RWPE2 (cell line): ENCODE data around the gene CSRNP3.

Experiments
- ATAC-seq: fragments of 200-7000 bp; cut with Tn5 transposase; 3 replicates; pipeline ENCODE4 v1.9.1; 2021; ENCODE audit warnings: low read depth
- DNase-seq: peaks from one replicate; pipeline ENCODE4 v3.0.0-alpha.2; 2020; ENCODE audit warnings: low spot score
- H3K27ac ChIP-seq: fragments of 450-650 bp; 2 replicates; pipeline ENCODE4 v1.5.1; 2017; ENCODE audit warnings: mild to moderate bottlenecking; ENCODE audit not compliant: poor library complexity, severe bottlenecking
- H3K27me3 ChIP-seq: fragments of 250-450 bp; sonication (Bioruptor Pico); 2 replicates; pipeline ENCODE4 v1.5.1; 2021; ENCODE audit warnings: mild to moderate bottlenecking, moderate library complexity; ENCODE audit not compliant: insufficient read depth, poor library complexity, severe bottlenecking
- H3K36me3 ChIP-seq: fragments of 250-450 bp; sonication (Bioruptor Pico); 2 replicates; pipeline ENCODE4 v1.5.1; 2020; ENCODE audit warnings: low read depth, mild to moderate bottlenecking, moderate library complexity
- H3K4me1 ChIP-seq: fragments of 250-450 bp; sonication (Bioruptor Pico); 2 replicates; pipeline ENCODE4 v1.5.1; 2021; ENCODE audit warnings: mild to moderate bottlenecking, moderate library complexity; ENCODE audit not compliant: insufficient read depth, poor library complexity, severe bottlenecking
- H3K4me3 ChIP-seq: fragments of 250-450 bp; sonication (Bioruptor Pico); 2 replicates; pipeline ENCODE4 v1.5.1; 2021; ENCODE audit warnings: mild to moderate bottlenecking, moderate library complexity; ENCODE audit not compliant: severe bottlenecking
- H3K9me3 ChIP-seq: fragments of 250-450 bp; sonication (Bioruptor Pico); 2 replicates; pipeline ENCODE4 v1.5.1; 2021; ENCODE audit warnings: mild to moderate bottlenecking, moderate library complexity; ENCODE audit not compliant: severe bottlenecking
- TF ChIP-seq, protein P1 (sequence below): fragments of 450-650 bp; IDR thresholded peaks from one replicate; pipeline ENCODE4 v1.5.1; 2017; ENCODE audit warnings: mild to moderate bottlenecking, moderate library complexity; ENCODE audit not compliant: poor library complexity, severe bottlenecking

Gene CSRNP3

DNA sequence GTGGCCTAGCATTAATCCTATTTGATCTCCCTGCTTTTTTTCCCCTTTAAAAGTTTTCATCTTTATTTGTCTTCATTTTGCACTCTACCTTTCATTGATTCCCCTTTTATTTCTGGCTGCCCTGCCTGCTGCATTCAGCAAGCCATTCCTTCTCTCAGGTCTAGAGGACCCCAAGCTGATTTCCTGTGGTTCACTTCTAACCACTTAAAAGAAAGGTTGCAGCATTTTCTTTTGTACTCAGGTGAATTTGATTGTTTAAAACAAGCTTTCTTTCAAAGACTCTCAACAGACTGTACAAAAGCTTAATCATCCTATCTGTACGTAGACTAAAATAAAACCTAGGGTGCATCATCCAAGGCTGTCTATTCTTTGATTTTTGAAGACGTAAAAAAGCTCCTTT lies 160.3 kb downstream of the CSRNP3 start:
- H3K9me3 ChIP-seq, result no peaks in the 10 kb centered on the region
- DNase-seq, result no peak
- H3K4me1 ChIP-seq, result no peaks in the 10 kb centered on the region
- H3K36me3 ChIP-seq, result no peaks in the 10 kb centered on the region
- H3K4me3 ChIP-seq, result no peak overlapping the region
- no peak overlapping the region for H3K27ac ChIP-seq
- no peaks in the 10 kb centered on the region for H3K27me3 ChIP-seq
- ATAC-seq, result no peak
- TF ChIP-seq, protein P1, sequence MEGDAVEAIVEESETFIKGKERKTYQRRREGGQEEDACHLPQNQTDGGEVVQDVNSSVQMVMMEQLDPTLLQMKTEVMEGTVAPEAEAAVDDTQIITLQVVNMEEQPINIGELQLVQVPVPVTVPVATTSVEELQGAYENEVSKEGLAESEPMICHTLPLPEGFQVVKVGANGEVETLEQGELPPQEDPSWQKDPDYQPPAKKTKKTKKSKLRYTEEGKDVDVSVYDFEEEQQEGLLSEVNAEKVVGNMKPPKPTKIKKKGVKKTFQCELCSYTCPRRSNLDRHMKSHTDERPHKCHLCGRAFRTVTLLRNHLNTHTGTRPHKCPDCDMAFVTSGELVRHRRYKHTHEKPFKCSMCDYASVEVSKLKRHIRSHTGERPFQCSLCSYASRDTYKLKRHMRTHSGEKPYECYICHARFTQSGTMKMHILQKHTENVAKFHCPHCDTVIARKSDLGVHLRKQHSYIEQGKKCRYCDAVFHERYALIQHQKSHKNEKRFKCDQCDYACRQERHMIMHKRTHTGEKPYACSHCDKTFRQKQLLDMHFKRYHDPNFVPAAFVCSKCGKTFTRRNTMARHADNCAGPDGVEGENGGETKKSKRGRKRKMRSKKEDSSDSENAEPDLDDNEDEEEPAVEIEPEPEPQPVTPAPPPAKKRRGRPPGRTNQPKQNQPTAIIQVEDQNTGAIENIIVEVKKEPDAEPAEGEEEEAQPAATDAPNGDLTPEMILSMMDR, result no peak

DNA sequence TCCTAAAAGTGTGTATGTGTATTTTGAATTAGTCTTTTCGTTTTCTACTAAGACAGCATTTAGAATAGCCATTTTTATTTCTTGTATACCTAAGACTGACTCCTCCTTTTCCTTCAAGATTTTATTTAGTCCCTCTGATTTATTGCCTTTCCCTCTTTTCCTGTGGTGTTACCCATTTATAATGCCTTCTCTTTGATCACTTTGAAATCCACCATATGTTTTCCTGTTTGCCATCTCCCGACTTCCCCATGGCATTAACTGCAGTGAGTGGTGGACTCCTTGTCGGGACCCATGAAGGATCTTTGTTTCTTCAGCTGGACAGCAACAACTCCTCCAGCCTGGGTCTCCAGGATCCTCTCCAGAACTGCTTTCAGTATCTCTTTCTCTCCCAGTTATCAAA lies 160.7 kb downstream of the CSRNP3 start:
- no peaks in the 10 kb centered on the region for H3K27me3 ChIP-seq
- ATAC-seq, result no peak
- peaks cover 2% of the 10 kb centered on the region for H3K4me1 ChIP-seq
- no peaks in the 10 kb centered on the region for H3K36me3 ChIP-seq
- DNase-seq, result no peak
- no peak overlapping the region for H3K4me3 ChIP-seq
- no peaks in the 10 kb centered on the region for H3K9me3 ChIP-seq
- no peak overlapping the region for H3K27ac ChIP-seq
- TF ChIP-seq, protein P1, result no peak

DNA sequence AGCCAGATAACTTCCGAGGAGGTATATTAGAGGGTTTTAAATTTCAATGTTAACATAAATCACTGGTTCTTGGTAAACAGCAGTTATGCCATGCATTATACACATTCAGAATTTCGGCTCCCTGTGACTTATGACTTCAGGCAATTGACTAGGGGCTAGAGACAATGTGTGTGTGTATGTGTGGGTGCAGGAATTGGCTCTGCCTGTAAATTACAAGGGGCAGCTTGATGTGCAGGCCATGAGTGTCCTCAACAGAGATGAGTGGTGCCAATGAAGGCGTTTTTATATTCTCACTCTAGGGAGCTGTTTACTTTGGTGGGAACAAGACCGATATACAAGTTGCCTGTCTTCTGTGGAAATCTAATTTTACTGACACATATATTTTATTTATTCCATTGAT lies 161.6 kb downstream of the CSRNP3 start:
- Histone ChIP-seq H3K4me1 (peaks cover 10% of the 10 kb centered on the region), H3K36me3 (no peaks in the 10 kb centered on the region), H3K27ac (no peak overlapping the region), H3K27me3 (no peaks in the 10 kb centered on the region), H3K4me3 (no peak overlapping the region), H3K9me3 (no peaks in the 10 kb centered on the region)
- ATAC-seq (no peak), DNase-seq (no peak)
- TF ChIP-seq, protein P1, result no peak

DNA sequence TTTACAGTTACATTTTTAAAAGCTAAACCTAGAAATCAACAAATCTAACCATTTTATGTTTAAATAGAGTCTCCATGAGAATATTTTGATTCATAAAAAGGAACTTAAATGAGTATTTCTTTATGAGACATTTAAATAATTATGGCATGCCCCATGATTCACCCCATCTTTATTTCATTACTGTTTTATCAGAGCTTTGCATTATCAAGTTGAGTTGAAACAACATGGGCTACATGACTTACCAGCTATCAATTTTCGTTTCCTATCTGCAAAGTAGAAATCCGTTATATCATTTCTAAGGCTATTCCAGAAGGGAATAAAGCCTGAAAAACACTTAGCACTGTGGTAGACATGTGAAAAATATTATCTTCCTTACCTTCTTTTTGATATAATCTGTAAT lies 163.1 kb downstream of the CSRNP3 start:
- Histone ChIP-seq H3K27me3 (no peaks in the 10 kb centered on the region), H3K4me1 (peaks cover 23% of the 10 kb centered on the region), H3K27ac (no peak overlapping the region), H3K9me3 (no peaks in the 10 kb centered on the region), H3K36me3 (no peaks in the 10 kb centered on the region), H3K4me3 (no peak overlapping the region)
- no peak for DNase-seq
- TF ChIP-seq, protein P1, result no peak
- ATAC-seq, result no peak

DNA sequence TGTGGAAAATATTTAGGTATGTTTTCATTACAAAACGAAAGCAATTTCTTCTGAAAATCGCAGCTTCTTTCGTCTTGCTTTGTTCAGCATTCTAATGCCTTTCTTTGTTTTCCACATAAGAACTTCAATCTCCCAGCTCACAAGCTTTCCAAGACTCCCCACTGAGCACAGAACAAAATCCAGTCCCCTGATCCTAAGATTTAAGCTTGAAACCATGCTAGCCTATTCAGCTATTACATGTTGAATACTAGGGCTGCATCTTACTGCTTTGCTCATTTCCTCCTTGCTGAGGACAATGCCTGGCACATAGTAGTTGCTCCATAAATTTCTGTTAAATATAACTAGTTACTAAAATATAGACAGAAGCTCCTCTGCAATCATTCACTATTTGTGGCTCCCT lies 163.9 kb downstream of the CSRNP3 start:
- no peaks in the 10 kb centered on the region for H3K9me3 ChIP-seq
- DNase-seq (no peak), ATAC-seq (no peak)
- peaks cover 26% of the 10 kb centered on the region for H3K4me1 ChIP-seq
- TF ChIP-seq, protein P1, result no peak
- H3K27me3 ChIP-seq, result no peaks in the 10 kb centered on the region
- H3K27ac ChIP-seq, result no peak overlapping the region
- no peaks in the 10 kb centered on the region for H3K36me3 ChIP-seq
- no peak overlapping the region for H3K4me3 ChIP-seq
